Ureter (tissue), 1 donor: ENCODE results near the gene ETV7. TPM values are rescaled to one million over a fixed set of nuclear protein-coding genes. Genes with fewer than 3 reads are reported as not detected.
"Not testable (repeated sequence)": the region's sequence is repeated elsewhere in the genome, so short reads cannot be mapped to it uniquely, and the experiment has no call there.

Experiments
- DNase-seq: peaks from one replicate; pipeline ENCODE4 v3.0.0-alpha.2; 2020; ENCODE audit warnings: low spot score
- total RNA-seq: library from RNA; stranded (reverse); gene quantifications from one replicate; pipeline ENCODE4 v1.2.4, GENCODE V29; 2023
- donor health status: DM: yes; HTN: yes; CAD: no.

The ETV7 gene
- total RNA-seq, 1 donor from 2014 or later = 7.6 TPM

GRCh38 chr6:36364061-36364635 lies 23.3 kb downstream of the ETV7 start:
- DNase-seq = not testable (repeated sequence)

GRCh38 chr6:36363371-36363752 lies 24.1 kb downstream of the ETV7 start:
- not testable (repeated sequence) for DNase-seq

GRCh38 chr6:36362551-36363370 lies 24.7 kb downstream of the ETV7 start:
- no peak for DNase-seq

- no peak for DNase-seq
Measured at GRCh38 chr6:36361071-36361470, 26.4 kb downstream of the ETV7 start.

GRCh38 chr6:36360241-36361054 lies 27.0 kb downstream of the ETV7 start:
- DNase-seq = peak; percentile 82

- DNase-seq = no peak
Measured at GRCh38 chr6:36358226-36358915, 29.1 kb downstream of the ETV7 start.

GRCh38 chr6:36357872-36358225 lies 29.6 kb downstream of the ETV7 start:
- DNase-seq = no peak

GRCh38 chr6:36355819-36356218 lies 31.6 kb downstream of the ETV7 start:
- no peak for DNase-seq

- DNase-seq = no peak
Measured at GRCh38 chr6:36353411-36353915, 34.0 kb downstream of the ETV7 start.

GRCh38 chr6:36352477-36353157 lies 34.9 kb downstream of the ETV7 start:
- DNase-seq = no peak

GRCh38 chr6:36350681-36351571 lies 36.5 kb downstream of the ETV7 start:
- DNase-seq = no peak

- no peak for DNase-seq
Measured at GRCh38 chr6:36350082-36350481, 37.4 kb downstream of the ETV7 start.

GRCh38 chr6:36349240-36349639 lies 38.2 kb downstream of the ETV7 start:
- no peak for DNase-seq

- DNase-seq = no peak
Measured at GRCh38 chr6:36347621-36348020, 39.8 kb downstream of the ETV7 start.

- DNase-seq = no peak
Measured at GRCh38 chr6:36346486-36347273, 40.8 kb downstream of the ETV7 start.

GRCh38 chr6:36345681-36346466 lies 41.6 kb downstream of the ETV7 start:
- no peak for DNase-seq

- no peak for DNase-seq
Measured at GRCh38 chr6:36343109-36343680, 44.3 kb downstream of the ETV7 start.
